BLaER1 treated with 17β-estradiol and CSF1 and Interleukin-3, amounts not matched to agents 10 nM and 100 nM (cell line): ENCODE measurements around the gene SHISA9.

ENCODE experiments used
- H3K27ac ChIP-seq, 11 experiments: shearing (Covaris generic); formaldehyde crosslinking; 2 replicates each; pipeline ENCODE4 v1.8.1; 2022
- H3K27me3 ChIP-seq, 11 experiments: shearing (Covaris generic); formaldehyde crosslinking; 2 replicates each; pipeline ENCODE4 v1.8.1; 2022
- H3K36me3 ChIP-seq, 11 experiments: shearing (Covaris generic); formaldehyde crosslinking; 2 replicates each; pipeline ENCODE4 v1.8.1; 2022
- H3K4me1 ChIP-seq, 10 experiments: shearing (Covaris generic); formaldehyde crosslinking; 2 replicates each; pipeline ENCODE4 v1.8.1; 2022
- H3K4me2 ChIP-seq, 11 experiments: shearing (Covaris generic); formaldehyde crosslinking; 2 replicates each; pipeline ENCODE4 v1.8.1; 2022
- H3K4me3 ChIP-seq, 10 experiments: shearing (Covaris generic); formaldehyde crosslinking; 2 replicates each; pipeline ENCODE4 v1.8.1; 2022
- H3K9ac ChIP-seq, 11 experiments: shearing (Covaris generic); formaldehyde crosslinking; 2 replicates each; pipeline ENCODE4 v1.8.1; 2022
- H3K9me3 ChIP-seq, 11 experiments: shearing (Covaris generic); formaldehyde crosslinking; replicated peaks in 1 of 11; 2 replicates each; pipeline ENCODE4 v1.8.1; 2022
- H4K20me1 ChIP-seq, 11 experiments: shearing (Covaris generic); formaldehyde crosslinking; 2 replicates each; pipeline ENCODE4 v1.8.1; 2022
- Cebpa-rat ChIP-seq, 11 experiments: shearing (Covaris generic); IDR thresholded peaks; 2 replicates each; pipeline ENCODE4 v1.8.1; 2022

SHISA9 gene

GRCh38 chr16:13194766-13195165, 293.4 kb downstream of the SHISA9 start:
- H3K4me1 ChIP-seq, result no peaks in the 10 kb centered on the region
- no peaks in the 10 kb centered on the region for H4K20me1 ChIP-seq
- H3K36me3 ChIP-seq, result no peaks in the 10 kb centered on the region
- TF ChIP-seq Cebpa-rat (IDR thresholded peaks at IDR 0.05), result no peak
- H3K9me3 ChIP-seq, result no peaks in the 10 kb centered on the region
- H3K27me3 ChIP-seq, result no peaks in the 10 kb centered on the region
- no peak overlapping the region for H3K4me2 ChIP-seq
- H3K27ac ChIP-seq, result no peak overlapping the region
- H3K4me3 ChIP-seq, result no peak overlapping the region
- H3K9ac ChIP-seq, result no peak overlapping the region

- Histone ChIP-seq H3K9ac (no peak overlapping the region), H3K4me3 (no peak overlapping the region), H3K4me2 (no peak overlapping the region), H3K4me1 (no peaks in the 10 kb centered on the region), H3K9me3 (no peaks in the 10 kb centered on the region), H3K27me3 (no peaks in the 10 kb centered on the region), H3K27ac (no peak overlapping the region), H4K20me1 (no peaks in the 10 kb centered on the region), H3K36me3 (no peaks in the 10 kb centered on the region)
- no peak for TF ChIP-seq Cebpa-rat (IDR thresholded peaks at IDR 0.05)
These were observed 302.3 kb downstream of the SHISA9 start for GRCh38 chr16:13203725-13204124.

- TF ChIP-seq Cebpa-rat (IDR thresholded peaks at IDR 0.05), result no peak
- no peaks in the 10 kb centered on the region for H3K9me3 ChIP-seq
- H3K9ac ChIP-seq, result no peak overlapping the region
- no peak overlapping the region for H3K4me3 ChIP-seq
- H3K36me3 ChIP-seq, result no peaks in the 10 kb centered on the region
- H3K27me3 ChIP-seq, result no peaks in the 10 kb centered on the region
- no peaks in the 10 kb centered on the region for H4K20me1 ChIP-seq
- H3K4me2 ChIP-seq, result no peak overlapping the region
- H3K27ac ChIP-seq, result no peak overlapping the region
- H3K4me1 ChIP-seq, result no peaks in the 10 kb centered on the region
These were observed 304.0 kb downstream of the SHISA9 start for GRCh38 chr16:13205352-13205751.

- Histone ChIP-seq H3K27me3 (no peaks in the 10 kb centered on the region), H3K9me3 (no peaks in the 10 kb centered on the region), H3K9ac (no peak overlapping the region), H3K4me3 (no peak overlapping the region), H3K36me3 (no peaks in the 10 kb centered on the region), H3K4me2 (no peak overlapping the region), H3K27ac (no peak overlapping the region), H4K20me1 (no peaks in the 10 kb centered on the region), H3K4me1 (no peaks in the 10 kb centered on the region)
- no peak for TF ChIP-seq Cebpa-rat (IDR thresholded peaks at IDR 0.05)
These were observed 305.2 kb downstream of the SHISA9 start for GRCh38 chr16:13206606-13207005.

- H3K4me1 ChIP-seq, result no peaks in the 10 kb centered on the region
- H3K9me3 ChIP-seq, result no peaks in the 10 kb centered on the region
- no peak overlapping the region for H3K4me3 ChIP-seq
- H3K27ac ChIP-seq, result no peak overlapping the region
- no peak for TF ChIP-seq Cebpa-rat (IDR thresholded peaks at IDR 0.05)
- H3K27me3 ChIP-seq, result no peaks in the 10 kb centered on the region
- no peaks in the 10 kb centered on the region for H3K36me3 ChIP-seq
- H3K9ac ChIP-seq, result no peak overlapping the region
- H3K4me2 ChIP-seq, result no peak overlapping the region
- no peaks in the 10 kb centered on the region for H4K20me1 ChIP-seq
These were observed 305.8 kb downstream of the SHISA9 start for GRCh38 chr16:13207151-13207550.

GRCh38 chr16:13223666-13224065, 322.3 kb downstream of the SHISA9 start:
- H3K9me3 ChIP-seq, result peaks cover 0 to 14% (median 5%) of the 10 kb centered on the region in 11 experiments; a peak in 8 of 22 replicates
- H3K9ac ChIP-seq, result no peak overlapping the region
- no peaks in the 10 kb centered on the region for H4K20me1 ChIP-seq
- no peak overlapping the region for H3K27ac ChIP-seq
- no peak overlapping the region for H3K4me2 ChIP-seq
- H3K36me3 ChIP-seq, result no peaks in the 10 kb centered on the region
- TF ChIP-seq Cebpa-rat (IDR thresholded peaks at IDR 0.05), result no peak
- no peaks in the 10 kb centered on the region for H3K4me1 ChIP-seq
- H3K27me3 ChIP-seq, result no peaks in the 10 kb centered on the region
- H3K4me3 ChIP-seq, result no peak overlapping the region

GRCh38 chr16:13229039-13229438, 327.6 kb downstream of the SHISA9 start:
- Histone ChIP-seq H3K27ac (no peak overlapping the region), H3K9me3 (no peaks in the 10 kb centered on the region; a peak in 2 of 22 replicates), H3K27me3 (no peaks in the 10 kb centered on the region), H3K4me2 (no peak overlapping the region), H4K20me1 (no peaks in the 10 kb centered on the region), H3K4me3 (no peak overlapping the region), H3K9ac (no peak overlapping the region), H3K36me3 (no peaks in the 10 kb centered on the region), H3K4me1 (no peaks in the 10 kb centered on the region)
- no peak for TF ChIP-seq Cebpa-rat (IDR thresholded peaks at IDR 0.05)

- TF ChIP-seq Cebpa-rat (IDR thresholded peaks at IDR 0.05), result no peak
- H3K4me1 ChIP-seq, result peaks cover 0 to 6% (median 0%) of the 10 kb centered on the region in 10 experiments; a peak in 2 of 20 replicates
- H3K4me2 ChIP-seq, result no peak overlapping the region
- H3K9me3 ChIP-seq, result no peaks in the 10 kb centered on the region; a peak in 1 of 22 replicates
- H3K4me3 ChIP-seq, result no peak overlapping the region
- no peak overlapping the region for H3K27ac ChIP-seq
- H3K27me3 ChIP-seq, result no peaks in the 10 kb centered on the region
- no peak overlapping the region for H3K9ac ChIP-seq
- H3K36me3 ChIP-seq, result no peaks in the 10 kb centered on the region
- H4K20me1 ChIP-seq, result no peaks in the 10 kb centered on the region
These were observed 330.0 kb downstream of the SHISA9 start for GRCh38 chr16:13231365-13231764.

GRCh38 chr16:13234999-13235398, 333.6 kb downstream of the SHISA9 start:
- Histone ChIP-seq H3K9me3 (peaks cover 0 to 3% (median 0%) of the 10 kb centered on the region in 11 experiments; a peak in 1 of 22 replicates), H3K9ac (no peak overlapping the region), H3K27ac (no peak overlapping the region), H3K4me1 (peaks cover 0 to 10% (median 0%) of the 10 kb centered on the region in 10 experiments; a peak in 3 of 20 replicates), H3K4me3 (no peak overlapping the region), H3K4me2 (peak overlapping the region in 1 of 11 experiments; percentile 31; a peak in 1 of 22 replicates), H3K36me3 (no peaks in the 10 kb centered on the region), H4K20me1 (no peaks in the 10 kb centered on the region), H3K27me3 (no peaks in the 10 kb centered on the region)
- TF ChIP-seq Cebpa-rat (IDR thresholded peaks at IDR 0.05), result no peak

GRCh38 chr16:13236308-13236707, 334.9 kb downstream of the SHISA9 start:
- TF ChIP-seq Cebpa-rat (IDR thresholded peaks at IDR 0.05), result no peak
- no peak overlapping the region for H3K4me3 ChIP-seq
- peaks cover 0 to 14% (median 3%) of the 10 kb centered on the region in 10 experiments; a peak in 13 of 20 replicates for H3K4me1 ChIP-seq
- H3K9ac ChIP-seq, result no peak overlapping the region
- no peak overlapping the region for H3K27ac ChIP-seq
- H3K36me3 ChIP-seq, result no peaks in the 10 kb centered on the region
- H3K27me3 ChIP-seq, result no peaks in the 10 kb centered on the region
- H3K9me3 ChIP-seq, result peaks cover 0 to 3% (median 0%) of the 10 kb centered on the region in 11 experiments; a peak in 1 of 22 replicates
- H3K4me2 ChIP-seq, result no peak overlapping the region
- H4K20me1 ChIP-seq, result no peaks in the 10 kb centered on the region
